BLaER1 (cell line): ENCODE results near the gene CNPY2.
A peak's percentile ranks its signal among the peaks of the same experiment; 100 is the strongest.
"Not testable (repeated sequence)": the region's sequence is repeated elsewhere in the genome, so short reads cannot be mapped to it uniquely, and the experiment has no call there.

Source experiments
- H3K27ac ChIP-seq: shearing (Covaris generic); formaldehyde crosslinking; 2 replicates; pipeline ENCODE4 v1.8.1; 2022
- H3K27me3 ChIP-seq: shearing (Covaris generic); formaldehyde crosslinking; 2 replicates; pipeline ENCODE4 v1.8.1; 2022
- H3K36me3 ChIP-seq: shearing (Covaris generic); formaldehyde crosslinking; 2 replicates; pipeline ENCODE4 v1.8.1; 2022
- H3K4me1 ChIP-seq: shearing (Covaris generic); formaldehyde crosslinking; 2 replicates; pipeline ENCODE4 v1.8.1; 2022
- H3K4me2 ChIP-seq: shearing (Covaris generic); formaldehyde crosslinking; 2 replicates; pipeline ENCODE4 v1.8.1; 2022
- H3K4me3 ChIP-seq: shearing (Covaris generic); formaldehyde crosslinking; 2 replicates; pipeline ENCODE4 v1.8.1; 2022
- H3K9ac ChIP-seq: shearing (Covaris generic); formaldehyde crosslinking; 2 replicates; pipeline ENCODE4 v1.8.1; 2022
- H3K9me3 ChIP-seq: shearing (Covaris generic); formaldehyde crosslinking; 2 replicates; pipeline ENCODE4 v1.8.1; 2022
- H4K20me1 ChIP-seq: shearing (Covaris generic); formaldehyde crosslinking; 2 replicates; pipeline ENCODE4 v1.8.1; 2022
- Cebpa-rat ChIP-seq: shearing (Covaris generic); IDR thresholded peaks from 2 replicates; pipeline ENCODE4 v1.8.1; 2022

Gene CNPY2

DNA sequence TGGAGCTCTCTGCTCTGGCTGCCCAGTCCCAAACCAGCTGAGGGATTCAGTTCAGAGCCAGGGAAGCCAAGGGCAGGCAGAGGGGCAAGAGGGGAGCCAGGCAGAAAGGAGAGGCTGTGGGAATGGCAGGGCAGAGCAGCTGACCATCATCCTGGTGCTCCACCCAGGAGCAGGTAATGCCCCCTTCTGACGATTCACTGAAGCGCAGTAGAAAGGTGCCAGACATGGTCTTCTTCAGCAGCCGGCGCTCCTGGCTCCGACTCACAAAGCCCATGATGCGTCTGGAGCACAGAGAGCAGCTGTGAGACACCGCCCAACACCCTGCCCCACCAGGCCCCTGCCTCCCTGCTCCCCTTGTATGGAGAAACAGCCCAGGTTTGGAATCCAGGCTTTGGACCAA, 30.9 kb upstream of the CNPY2 start:
- no peak overlapping the region for H3K4me3 ChIP-seq
- H3K9ac ChIP-seq = no peak overlapping the region
- no peaks in the 10 kb centered on the region for H3K27me3 ChIP-seq
- no peak overlapping the region for H3K27ac ChIP-seq
- no peaks in the 10 kb centered on the region for H3K9me3 ChIP-seq
- no peak for TF ChIP-seq Cebpa-rat
- no peaks in the 10 kb centered on the region for H3K4me1 ChIP-seq
- H4K20me1 ChIP-seq = no peaks in the 10 kb centered on the region
- no peak overlapping the region for H3K4me2 ChIP-seq
- peaks cover 93% of the 10 kb centered on the region for H3K36me3 ChIP-seq

GRCh38 chr12:56342290-56342689, 26.5 kb upstream of the CNPY2 start:
- peaks cover 54% of the 10 kb centered on the region for H3K36me3 ChIP-seq
- H4K20me1 ChIP-seq, H3K4me2 ChIP-seq, H3K9ac ChIP-seq, H3K27ac ChIP-seq, H3K9me3 ChIP-seq, H3K4me1 ChIP-seq, H3K27me3 ChIP-seq, H3K4me3 ChIP-seq: not testable (repeated sequence)

DNA sequence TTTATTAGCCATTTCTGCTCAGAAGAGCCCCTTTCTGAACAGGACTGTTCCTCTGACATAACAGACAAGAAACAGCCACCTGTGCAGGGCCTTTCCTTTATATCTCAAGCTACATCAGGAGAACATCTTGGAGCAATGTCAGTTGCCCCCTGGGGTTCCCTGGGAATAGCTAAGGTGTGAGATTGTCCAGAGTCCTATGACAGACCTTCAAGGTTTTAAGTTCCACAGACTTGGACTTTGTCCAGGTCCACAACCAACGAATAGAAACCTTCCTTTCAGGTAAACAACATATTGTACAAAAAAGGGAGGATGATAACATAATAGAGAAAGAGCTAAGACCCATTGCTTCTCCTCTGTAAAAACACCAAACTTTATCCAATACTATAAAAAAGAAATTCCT, 25.8 kb upstream of the CNPY2 start:
- no peak overlapping the region for H3K9ac ChIP-seq
- H3K4me2 ChIP-seq = no peak overlapping the region
- no peak for TF ChIP-seq Cebpa-rat
- peaks cover 10% of the 10 kb centered on the region; the same call in 1 of the 2 replicates for H3K4me1 ChIP-seq
- no peaks in the 10 kb centered on the region for H3K27me3 ChIP-seq
- H3K9me3 ChIP-seq = no peaks in the 10 kb centered on the region
- no peaks in the 10 kb centered on the region for H4K20me1 ChIP-seq
- H3K4me3 ChIP-seq = no peak overlapping the region
- peaks cover 47% of the 10 kb centered on the region for H3K36me3 ChIP-seq
- H3K27ac ChIP-seq = no peak overlapping the region

GRCh38 chr12:56339158-56339422, 23.3 kb upstream of the CNPY2 start:
- H3K9ac ChIP-seq = no peak overlapping the region
- no peaks in the 10 kb centered on the region for H4K20me1 ChIP-seq
- no peaks in the 10 kb centered on the region for H3K27me3 ChIP-seq
- peaks cover 22% of the 10 kb centered on the region for H3K36me3 ChIP-seq
- no peak overlapping the region for H3K4me3 ChIP-seq
- H3K4me2 ChIP-seq = no peak overlapping the region
- peaks cover 21% of the 10 kb centered on the region for H3K4me1 ChIP-seq
- no peak for TF ChIP-seq Cebpa-rat
- H3K27ac ChIP-seq = 0 out of 2 replicates have a peak overlapping the region, but pooled peaks have one; percentile 9
- no peaks in the 10 kb centered on the region for H3K9me3 ChIP-seq

GRCh38 chr12:56338308-56339157, 22.7 kb upstream of the CNPY2 start, which contains the start of gene IL23A:
Gene IL23A, plus strand, starts transcription at chr12:56338884. Its CDS starts 161 bp downstream, at chr12:56339045.
- no peak within 1 kb of the TSS for H3K9ac ChIP-seq
- no peak for TF ChIP-seq Cebpa-rat
- H3K27ac ChIP-seq = 0 out of 2 replicates have a peak within 1 kb of the TSS, but pooled peaks have one; percentile 9

GRCh38 chr12:56337753-56338251, 22.0 kb upstream of the CNPY2 start:
- Histone ChIP-seq H3K27ac (no peak overlapping the region), H3K4me2 (peak overlapping the region; percentile 20; the same call in 1 of the 2 replicates), H3K4me3 (no peak overlapping the region), H3K36me3 (peaks cover 10% of the 10 kb centered on the region), H4K20me1 (no peaks in the 10 kb centered on the region), H3K9me3 (no peaks in the 10 kb centered on the region), H3K27me3 (no peaks in the 10 kb centered on the region), H3K4me1 (peaks cover 25% of the 10 kb centered on the region), H3K9ac (no peak overlapping the region)
- TF ChIP-seq Cebpa-rat = no peak

More at GRCh38 chr12:56338308-56339157, 22.7 kb upstream of the CNPY2 start, which contains the start of gene IL23A:
- Histone ChIP-seq H3K27me3 (no peaks in the 10 kb centered on the region), H4K20me1 (no peaks in the 10 kb centered on the region), H3K36me3 (peaks cover 17% of the 10 kb centered on the region), H3K4me3 (no peak within 1 kb of the TSS), H3K4me1 (peaks cover 21% of the 10 kb centered on the region), H3K4me2 (peak within 1 kb of the TSS; percentile 20; the same call in 1 of the 2 replicates), H3K9me3 (no peaks in the 10 kb centered on the region)

- H3K27ac ChIP-seq = no peak overlapping the region
- no peak overlapping the region for H3K9ac ChIP-seq
These were observed 20.8 kb upstream of the CNPY2 start for GRCh38 chr12:56336361-56337167.

GRCh38 chr12:56335527-56335926, 19.7 kb upstream of the CNPY2 start:
- H3K9ac ChIP-seq, H3K9me3 ChIP-seq, H3K36me3 ChIP-seq, H3K4me2 ChIP-seq, H3K27ac ChIP-seq, H3K4me3 ChIP-seq, H4K20me1 ChIP-seq, H3K27me3 ChIP-seq: not testable (repeated sequence)
- peaks cover 32% of the 10 kb centered on the region for H3K4me1 ChIP-seq

More at GRCh38 chr12:56336361-56337167, 20.8 kb upstream of the CNPY2 start:
- peak overlapping the region; percentile 7; the same call in 1 of the 2 replicates for H3K4me2 ChIP-seq
- H3K36me3 ChIP-seq = 0 out of 2 replicates have a peak, but pooled peaks cover 3% of the 10 kb centered on the region
- peaks cover 32% of the 10 kb centered on the region for H3K4me1 ChIP-seq
- no peaks in the 10 kb centered on the region for H3K9me3 ChIP-seq
- TF ChIP-seq Cebpa-rat = no peak
- no peak overlapping the region for H3K4me3 ChIP-seq
- H3K27me3 ChIP-seq = no peaks in the 10 kb centered on the region
- no peaks in the 10 kb centered on the region for H4K20me1 ChIP-seq

- Histone ChIP-seq H3K9me3 (no peaks in the 10 kb centered on the region), H3K27ac (peak overlapping the region; percentile 90), H3K4me3 (peak overlapping the region; percentile 73), H4K20me1 (no peaks in the 10 kb centered on the region), H3K4me1 (peaks cover 32% of the 10 kb centered on the region), H3K27me3 (no peaks in the 10 kb centered on the region), H3K4me2 (peak overlapping the region; percentile 98), H3K36me3 (no peaks in the 10 kb centered on the region), H3K9ac (peak overlapping the region; percentile 84)
- no peak for TF ChIP-seq Cebpa-rat
These were observed 18.7 kb upstream of the CNPY2 start for GRCh38 chr12:56334490-56334793.
